DMS 273 (cell line): ENCODE results near the gene RTF1.
"Not testable (repeated sequence)": the region's sequence is repeated elsewhere in the genome, so short reads cannot be mapped to it uniquely, and the experiment has no call there.

Source experiments
- DNase-seq: peaks from one replicate; lab custom pipeline; 2025; ENCODE audit not compliant: unreplicated experiment; lab: John Stamatoyannopoulos, UW

The RTF1 gene

GRCh38 chr15:41416742-41417417 lies at the start of gene RTF1:
TSS of gene RTF1 (plus strand) at chr15:41417095. CDS start at chr15:41417116, 21 bp downstream.
- peak; percentile 93 for DNase-seq

GRCh38 chr15:41367418-41367817 lies 49.5 kb upstream of the RTF1 start:
- no peak for DNase-seq

- no peak for DNase-seq
Observed at GRCh38 chr15:41377978-41378377, 38.9 kb upstream of the RTF1 start.

GRCh38 chr15:41383974-41384749 lies 32.7 kb upstream of the RTF1 start:
- DNase-seq, result not testable (repeated sequence)

GRCh38 chr15:41387646-41388045 lies 29.2 kb upstream of the RTF1 start:
- no peak for DNase-seq

GRCh38 chr15:41392659-41393058 lies 24.2 kb upstream of the RTF1 start:
- DNase-seq, result no peak

- no peak for DNase-seq
Observed at GRCh38 chr15:41394924-41395323, 22.0 kb upstream of the RTF1 start.

GRCh38 chr15:41396111-41396510 lies 20.8 kb upstream of the RTF1 start:
- DNase-seq, result no peak

GRCh38 chr15:41401904-41402267 lies 15.0 kb upstream of the RTF1 start:
- DNase-seq, result no peak

- no peak for DNase-seq
Observed at GRCh38 chr15:41407341-41407740, 9.6 kb upstream of the RTF1 start.

GRCh38 chr15:41408234-41408641 lies 8.7 kb upstream of the RTF1 start:
- peak; percentile 71 for DNase-seq

GRCh38 chr15:41411031-41411430 lies 5.9 kb upstream of the RTF1 start:
- peak; percentile 8 for DNase-seq

GRCh38 chr15:41411441-41411840 lies 5.5 kb upstream of the RTF1 start:
- no peak for DNase-seq

- no peak for DNase-seq
Observed at GRCh38 chr15:41416128-41416741, 660 bp upstream of the RTF1 start.

GRCh38 chr15:41417418-41418195 lies 712 bp downstream of the RTF1 start:
- peak; percentile 54 for DNase-seq

- no peak for DNase-seq
Observed at GRCh38 chr15:41423979-41424659, 7.2 kb downstream of the RTF1 start.

GRCh38 chr15:41424809-41425208 lies 7.9 kb downstream of the RTF1 start:
- DNase-seq, result no peak

GRCh38 chr15:41425907-41426306 lies 9.0 kb downstream of the RTF1 start:
- not testable (repeated sequence) for DNase-seq

GRCh38 chr15:41429003-41429890 lies 12.4 kb downstream of the RTF1 start:
- DNase-seq, result no peak
